Activated B cell treated with CpG ODN at 0.5 μM for 24 hours (primary cell): ENCODE measurements around the gene EML5. TPM values are rescaled to one million over a fixed set of nuclear protein-coding genes. Genes with fewer than 3 reads are reported as not detected.

Experiments used
- ATAC-seq: fragments of 200-7000 bp; cut with Tn5 transposase; one replicate; pipeline ENCODE4 v1.10.0; 2021; ENCODE audit warnings: low read depth, mild to moderate bottlenecking, moderate library complexity
- CTCF ChIA-PET: fragments of 350-600 bp; sonication (Branson Sonifier 250); formaldehyde crosslinking; loops from one replicate; lab custom pipeline; 2021; ENCODE audit warnings: antibody characterized with exemption; lab: Charles Lee
- POLR2A ChIA-PET: fragments of 350-600 bp; sonication (Branson Sonifier 250); formaldehyde crosslinking; loops from one replicate; lab custom pipeline; 2021; ENCODE audit warnings: antibody characterized with exemption; lab: Charles Lee
- DNase-seq: peaks from one replicate; pipeline ENCODE4 v3.0.0; 2022
- H3K27ac Mint-ChIP-seq: one replicate; pipeline ENCODE4 v1.8.0; 2020; ENCODE audit warnings: mixed read lengths
- H3K27me3 Mint-ChIP-seq: one replicate; pipeline ENCODE4 v1.8.0; 2021; ENCODE audit warnings: mixed read lengths
- H3K36me3 Mint-ChIP-seq: one replicate; pipeline ENCODE4 v1.8.0; 2021; ENCODE audit warnings: low read depth, mixed read lengths
- H3K4me1 Mint-ChIP-seq: one replicate; pipeline ENCODE4 v1.8.0; 2021; ENCODE audit warnings: mixed read lengths
- H3K4me3 Mint-ChIP-seq: one replicate; pipeline ENCODE4 v1.8.0; 2020; ENCODE audit warnings: mild to moderate bottlenecking, mixed read lengths
- H3K9me3 Mint-ChIP-seq: one replicate; pipeline ENCODE4 v1.8.0; 2020; ENCODE audit warnings: mixed read lengths
- CTCF ChIP-seq: fragments of 200-600 bp; IDR thresholded peaks from one replicate; pipeline ENCODE4 v1.8.0; 2022; ENCODE audit warnings: antibody characterized with exemption, mild to moderate bottlenecking
- intact Hi-C: fragments of 100-400 bp; cut with micrococcal nuclease; formaldehyde crosslinking; loops from one replicate; pipeline ENCODE4 v1.15.1; 2024
- total RNA-seq: library from RNA; stranded (reverse); gene quantifications from 2 replicates; pipeline ENCODE4 v1.2.3, GENCODE V29; 2022

The EML5 gene
- total RNA-seq, 1 donor from 2014 or later = 5.0 TPM

- Mint-ChIP-seq H3K4me1 (no peaks in the 10 kb centered on the region), H3K27me3 (no peaks in the 10 kb centered on the region), H3K27ac (no peak overlapping the region), H3K36me3 (peaks cover 7% of the 10 kb centered on the region), H3K4me3 (no peak overlapping the region), H3K9me3 (no peaks in the 10 kb centered on the region)
- POLR2A ChIA-PET = no interaction called here
- no peak for ATAC-seq
- no peak for DNase-seq
- no peak for TF ChIP-seq CTCF
- intact Hi-C loops = no loop called here
- CTCF ChIA-PET = no interaction called here
These were observed 164.3 kb downstream of the EML5 start for GRCh38 chr14:88628462-88628861.

- H3K4me1 Mint-ChIP-seq = no peaks in the 10 kb centered on the region
- ATAC-seq = no peak
These were observed 164.7 kb downstream of the EML5 start for GRCh38 chr14:88628033-88628432.

GRCh38 chr14:88625671-88626070 lies 167.1 kb downstream of the EML5 start:
- no peaks in the 10 kb centered on the region for H3K9me3 Mint-ChIP-seq
- no peak overlapping the region for H3K4me3 Mint-ChIP-seq
- CTCF ChIA-PET = no interaction called here
- no peak for TF ChIP-seq CTCF
- intact Hi-C loops = no loop called here
- H3K27ac Mint-ChIP-seq = no peak overlapping the region
- POLR2A ChIA-PET = no interaction called here
- no peak for DNase-seq
- no peaks in the 10 kb centered on the region for H3K4me1 Mint-ChIP-seq
- no peak for ATAC-seq
- peaks cover 17% of the 10 kb centered on the region for H3K36me3 Mint-ChIP-seq
- H3K27me3 Mint-ChIP-seq = no peaks in the 10 kb centered on the region

More at GRCh38 chr14:88628033-88628432, 164.7 kb downstream of the EML5 start:
- H3K27ac Mint-ChIP-seq = no peak overlapping the region
- DNase-seq = no peak
- intact Hi-C loops = no loop called here
- ChIA-PET POLR2A (no interaction called here), CTCF (no interaction called here)
- no peak for TF ChIP-seq CTCF
- no peak overlapping the region for H3K4me3 Mint-ChIP-seq
- H3K27me3 Mint-ChIP-seq = no peaks in the 10 kb centered on the region
- H3K9me3 Mint-ChIP-seq = no peaks in the 10 kb centered on the region
- H3K36me3 Mint-ChIP-seq = peaks cover 7% of the 10 kb centered on the region

GRCh38 chr14:88621100-88621499 lies 171.7 kb downstream of the EML5 start:
- no peak overlapping the region for H3K4me3 Mint-ChIP-seq
- ChIA-PET POLR2A (no interaction called here), CTCF (no interaction called here)
- DNase-seq = no peak
- H3K9me3 Mint-ChIP-seq = no peaks in the 10 kb centered on the region
- no peaks in the 10 kb centered on the region for H3K4me1 Mint-ChIP-seq
- ATAC-seq = no peak
- H3K27ac Mint-ChIP-seq = no peak overlapping the region
- H3K36me3 Mint-ChIP-seq = peaks cover 25% of the 10 kb centered on the region
- TF ChIP-seq CTCF = no peak
- intact Hi-C loops = no loop called here
- no peaks in the 10 kb centered on the region for H3K27me3 Mint-ChIP-seq

DNA sequence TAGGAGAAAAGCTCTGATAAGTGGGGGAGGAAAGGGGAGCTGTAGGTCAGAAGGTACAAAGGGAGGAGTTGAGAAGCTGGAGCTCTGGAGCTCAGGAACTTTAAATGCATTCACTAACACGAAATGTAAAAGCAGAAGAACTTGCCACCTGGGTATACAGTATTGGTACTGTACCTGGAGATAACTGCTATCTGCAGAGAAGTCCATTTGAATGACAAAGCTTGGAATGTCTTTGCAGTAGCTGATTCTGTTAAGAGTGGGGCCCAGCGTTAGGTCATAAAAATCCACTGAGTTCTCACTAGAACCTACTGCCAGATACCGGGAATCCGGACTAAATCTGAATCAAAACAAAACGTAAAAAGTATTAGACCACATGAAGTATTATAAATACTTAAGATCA lies 174.3 kb downstream of the EML5 start:
- no peaks in the 10 kb centered on the region for H3K27me3 Mint-ChIP-seq
- intact Hi-C loops = no loop called here
- ATAC-seq (no peak), DNase-seq (no peak)
- H3K27ac Mint-ChIP-seq = no peak overlapping the region
- H3K4me1 Mint-ChIP-seq = peaks cover 7% of the 10 kb centered on the region
- H3K4me3 Mint-ChIP-seq = no peak overlapping the region
- TF ChIP-seq CTCF = no peak
- H3K36me3 Mint-ChIP-seq = peaks cover 34% of the 10 kb centered on the region
- POLR2A ChIA-PET = no interaction called here
- H3K9me3 Mint-ChIP-seq = no peaks in the 10 kb centered on the region
- CTCF ChIA-PET = no interaction called here
